Activated CD4-positive, CD25-positive, alpha-beta regulatory T cell (primary cell): ENCODE results near the gene C3orf22.
"Not testable (repeated sequence)": the region's sequence is repeated elsewhere in the genome, so short reads cannot be mapped to it uniquely, and the experiment has no call there.

Source experiments
- DNase-seq, 4 experiments: peaks; one replicate each; lab custom pipeline; 2025; lab: John Stamatoyannopoulos, UW

The C3orf22 gene

GRCh38 chr3:126558336-126559071, at the start of gene C3orf22:
C3orf22 (minus strand) TSS chr3:126558932; CDS start chr3:126553390, 5,542 bp downstream.
- DNase-seq, result no peak

- DNase-seq, result no peak
These were observed 48.6 kb upstream of the C3orf22 start for GRCh38 chr3:126607214-126607908.

- DNase-seq, result no peak
These were observed 47.3 kb upstream of the C3orf22 start for GRCh38 chr3:126606001-126606400.

GRCh38 chr3:126604691-126605090, 46.0 kb upstream of the C3orf22 start:
- no peak for DNase-seq

GRCh38 chr3:126599101-126599500, 40.4 kb upstream of the C3orf22 start:
- DNase-seq, result no peak

GRCh38 chr3:126595479-126595878, 36.7 kb upstream of the C3orf22 start:
- not testable (repeated sequence) for DNase-seq

- DNase-seq, result not testable (repeated sequence)
These were observed 32.8 kb upstream of the C3orf22 start for GRCh38 chr3:126591515-126591914.

- no peak for DNase-seq
These were observed 23.6 kb upstream of the C3orf22 start for GRCh38 chr3:126582311-126582710.

- DNase-seq, result no peak
These were observed 22.8 kb upstream of the C3orf22 start for GRCh38 chr3:126581569-126581968.

GRCh38 chr3:126580746-126581145, 22.0 kb upstream of the C3orf22 start:
- no peak for DNase-seq

- DNase-seq, result no peak
These were observed 20.0 kb upstream of the C3orf22 start for GRCh38 chr3:126578702-126579101.

GRCh38 chr3:126577261-126577660, 18.5 kb upstream of the C3orf22 start:
- no peak for DNase-seq

GRCh38 chr3:126573492-126574117, 14.9 kb upstream of the C3orf22 start:
- DNase-seq, result no peak

GRCh38 chr3:126571078-126571477, 12.3 kb upstream of the C3orf22 start:
- no peak for DNase-seq

GRCh38 chr3:126570103-126570541, 11.4 kb upstream of the C3orf22 start:
- no peak for DNase-seq

GRCh38 chr3:126569390-126569975, 10.8 kb upstream of the C3orf22 start:
- DNase-seq, result no peak

GRCh38 chr3:126568776-126569342, 10.1 kb upstream of the C3orf22 start:
- no peak for DNase-seq

GRCh38 chr3:126567696-126568438, 9.1 kb upstream of the C3orf22 start:
- DNase-seq, result no peak

- DNase-seq, result no peak
These were observed 4.1 kb upstream of the C3orf22 start for GRCh38 chr3:126562737-126563276.

GRCh38 chr3:126557761-126558160, 971 bp downstream of the C3orf22 start:
- no peak for DNase-seq

- no peak for DNase-seq
These were observed 1.4 kb downstream of the C3orf22 start for GRCh38 chr3:126557415-126557745.
